ENCODE results near the gene GPR180. TPM values are rescaled to one million over a fixed set of nuclear protein-coding genes. Genes with fewer than 3 reads are reported as not detected.

Gene GPR180
- total RNA-seq, 3 donors from 2014 or later: 6.0 to 8.3 (median 7.0) TPM

GRCh38 chr13:94674609-94675348 lies 73.1 kb downstream of the GPR180 start:
- no peak overlapping the region for H3K4me3 Mint-ChIP-seq
- H3K4me1 Mint-ChIP-seq (ENCODE audit: low read depth): no peaks in the 10 kb centered on the region
- H3K9me3 Mint-ChIP-seq: no peaks in the 10 kb centered on the region
- peaks cover 17% of the 10 kb centered on the region for H3K27me3 Mint-ChIP-seq (ENCODE audit: low read depth)
- peak in 1 of 2 donors; percentile 58 for ATAC-seq
- no peaks in the 10 kb centered on the region for H3K36me3 Mint-ChIP-seq (ENCODE audit: insufficient read depth)
- DNase-seq: peak; percentile 33

- no peak for DNase-seq
- H3K4me1 Mint-ChIP-seq (ENCODE audit: low read depth): no peaks in the 10 kb centered on the region
- H3K9me3 Mint-ChIP-seq: no peaks in the 10 kb centered on the region
- no peak for ATAC-seq
- peaks cover 19% of the 10 kb centered on the region for H3K27me3 Mint-ChIP-seq (ENCODE audit: low read depth)
- H3K36me3 Mint-ChIP-seq (ENCODE audit: insufficient read depth): no peaks in the 10 kb centered on the region
- no peak overlapping the region for H3K4me3 Mint-ChIP-seq
Observed at GRCh38 chr13:94677799-94678198, 76.1 kb downstream of the GPR180 start.

- H3K4me3 Mint-ChIP-seq: no peak overlapping the region
- H3K27me3 Mint-ChIP-seq (ENCODE audit: low read depth): peaks cover 25% of the 10 kb centered on the region
- DNase-seq (no peak), ATAC-seq (no peak)
- no peaks in the 10 kb centered on the region for H3K4me1 Mint-ChIP-seq (ENCODE audit: low read depth)
- no peaks in the 10 kb centered on the region for H3K9me3 Mint-ChIP-seq
- no peaks in the 10 kb centered on the region for H3K36me3 Mint-ChIP-seq (ENCODE audit: insufficient read depth)
Observed at GRCh38 chr13:94678845-94679244, 77.2 kb downstream of the GPR180 start.

- Mint-ChIP-seq H3K9me3 (no peaks in the 10 kb centered on the region), H3K4me3 (no peak overlapping the region), H3K27me3 (ENCODE audit: low read depth) (peaks cover 23% of the 10 kb centered on the region), H3K36me3 (ENCODE audit: insufficient read depth) (no peaks in the 10 kb centered on the region), H3K4me1 (ENCODE audit: low read depth) (no peaks in the 10 kb centered on the region)
- no peak for DNase-seq
- no peak for ATAC-seq
Observed at GRCh38 chr13:94679614-94680013, 78.0 kb downstream of the GPR180 start.

GRCh38 chr13:94682229-94682628 lies 80.6 kb downstream of the GPR180 start:
- no peak overlapping the region for H3K4me3 Mint-ChIP-seq
- ATAC-seq: no peak
- no peaks in the 10 kb centered on the region for H3K36me3 Mint-ChIP-seq (ENCODE audit: insufficient read depth)
- no peak for DNase-seq
- no peaks in the 10 kb centered on the region for H3K9me3 Mint-ChIP-seq
- peaks cover 20% of the 10 kb centered on the region for H3K27me3 Mint-ChIP-seq (ENCODE audit: low read depth)
- H3K4me1 Mint-ChIP-seq (ENCODE audit: low read depth): no peaks in the 10 kb centered on the region

GRCh38 chr13:94683409-94683808 lies 81.8 kb downstream of the GPR180 start:
- DNase-seq (no peak), ATAC-seq (no peak)
- no peaks in the 10 kb centered on the region for H3K9me3 Mint-ChIP-seq
- peaks cover 16% of the 10 kb centered on the region for H3K27me3 Mint-ChIP-seq (ENCODE audit: low read depth)
- H3K4me1 Mint-ChIP-seq (ENCODE audit: low read depth): no peaks in the 10 kb centered on the region
- H3K4me3 Mint-ChIP-seq: no peak overlapping the region
- H3K36me3 Mint-ChIP-seq (ENCODE audit: insufficient read depth): no peaks in the 10 kb centered on the region

Other genes starting within 250 kb of the GPR180 start
- gene DCT, start 122.2 kb upstream of the GPR180 start, total RNA-seq: not detected
- gene TGDS, start 5.7 kb upstream of the GPR180 start, total RNA-seq: 10 to 100 TPM; 22.0 to 27.8 (median 26.4) TPM
- gene SOX21, start 110.7 kb downstream of the GPR180 start, total RNA-seq: not detected